EH (cell line): ENCODE data around the gene DGCR2.

Source experiments
- DNase-seq: peaks from one replicate; pipeline ENCODE4 v3.0.0-alpha.2; 2015; ENCODE audit warnings: low read depth

Gene DGCR2

GRCh38 chr22:19146215-19146968, 24.2 kb upstream of the DGCR2 start:
- no peak for DNase-seq

- peak; percentile 34 for DNase-seq
Measured at GRCh38 chr22:19143967-19144400, 21.8 kb upstream of the DGCR2 start.

DNA sequence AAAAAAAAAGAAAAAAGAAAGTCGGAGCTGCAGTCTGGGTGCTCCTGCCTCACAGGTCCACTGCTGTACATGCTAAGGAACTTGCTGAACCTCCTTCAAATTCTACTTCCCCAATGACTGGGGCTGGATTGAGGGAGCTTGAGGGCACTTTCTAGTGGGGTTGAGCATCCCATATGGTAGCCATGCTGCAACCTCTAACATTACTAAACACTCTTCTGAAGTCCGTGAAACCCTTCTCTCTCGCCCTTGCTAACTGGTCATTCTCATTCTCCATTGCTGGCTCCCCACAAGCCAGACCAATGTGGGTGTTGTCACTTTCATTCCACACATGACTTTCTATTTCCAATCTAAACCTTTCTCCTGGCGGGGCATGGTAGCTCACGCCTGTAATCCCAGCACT, 21.0 kb upstream of the DGCR2 start:
- DNase-seq, result no peak

GRCh38 chr22:19142394-19142793, 20.2 kb upstream of the DGCR2 start:
- DNase-seq, result no peak

DNA sequence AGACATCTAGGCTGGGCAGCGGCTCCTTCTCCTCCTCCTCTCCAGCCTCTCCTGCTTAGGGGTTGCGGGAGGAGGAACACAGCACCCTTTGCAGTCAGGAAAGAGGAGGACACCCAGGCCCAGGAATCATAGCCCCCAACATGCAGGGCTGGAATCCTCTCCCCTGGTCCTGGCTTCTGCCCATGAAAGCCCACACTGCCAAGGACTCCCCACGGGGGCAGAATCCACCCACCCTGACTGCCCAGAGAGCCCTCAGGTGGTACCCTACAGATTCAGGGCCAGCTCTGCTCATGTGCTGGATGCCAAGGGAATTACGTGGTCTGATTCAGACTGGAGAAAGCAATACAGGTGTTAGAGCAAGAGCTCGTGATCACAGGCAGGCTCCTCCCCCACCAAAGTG, 17.8 kb upstream of the DGCR2 start:
- no peak for DNase-seq

DNA sequence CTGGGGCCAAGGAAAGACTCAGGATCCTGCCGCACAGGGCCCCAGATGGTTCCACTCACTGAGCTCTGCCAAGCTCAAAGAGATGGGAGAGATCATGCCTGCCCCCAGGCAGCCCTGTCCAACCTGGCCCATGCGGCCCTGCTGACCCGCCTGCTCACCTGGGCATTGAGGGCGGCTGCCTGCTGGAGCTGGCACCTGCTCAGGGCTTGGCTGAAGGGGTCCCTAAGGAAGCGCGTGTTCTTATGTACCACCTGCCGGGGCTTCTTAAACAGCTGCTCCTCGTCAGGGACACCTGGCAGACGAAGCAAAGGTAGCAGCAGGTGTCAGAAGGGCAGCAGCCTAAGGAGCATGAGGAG, 16.8 kb upstream of the DGCR2 start:
- no peak for DNase-seq

GRCh38 chr22:19138217-19139000, 16.2 kb upstream of the DGCR2 start:
- no peak for DNase-seq

GRCh38 chr22:19137384-19138216, 15.4 kb upstream of the DGCR2 start:
- DNase-seq, result no peak

- DNase-seq, result no peak
Measured at GRCh38 chr22:19136915-19137314, 14.7 kb upstream of the DGCR2 start.

- no peak for DNase-seq
Measured at GRCh38 chr22:19134874-19135273, 12.7 kb upstream of the DGCR2 start.

- no peak for DNase-seq
Measured at GRCh38 chr22:19134176-19134831, 12.1 kb upstream of the DGCR2 start.

GRCh38 chr22:19133561-19133960, 11.3 kb upstream of the DGCR2 start:
- DNase-seq, result no peak

GRCh38 chr22:19132693-19133400, 10.6 kb upstream of the DGCR2 start:
- DNase-seq, result no peak

DNA sequence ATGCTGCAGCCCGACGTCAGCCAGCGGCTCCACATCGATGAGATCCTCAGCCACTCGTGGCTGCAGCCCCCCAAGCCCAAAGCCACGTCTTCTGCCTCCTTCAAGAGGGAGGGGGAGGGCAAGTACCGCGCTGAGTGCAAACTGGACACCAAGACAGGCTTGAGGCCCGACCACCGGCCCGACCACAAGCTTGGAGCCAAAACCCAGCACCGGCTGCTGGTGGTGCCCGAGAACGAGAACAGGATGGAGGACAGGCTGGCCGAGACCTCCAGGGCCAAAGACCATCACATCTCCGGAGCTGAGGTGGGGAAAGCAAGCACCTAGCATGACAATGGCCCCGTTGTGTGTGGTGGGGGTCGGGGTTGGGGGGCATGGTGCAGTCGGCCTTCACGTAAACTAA, 9.9 kb upstream of the DGCR2 start:
- DNase-seq, result no peak

DNA sequence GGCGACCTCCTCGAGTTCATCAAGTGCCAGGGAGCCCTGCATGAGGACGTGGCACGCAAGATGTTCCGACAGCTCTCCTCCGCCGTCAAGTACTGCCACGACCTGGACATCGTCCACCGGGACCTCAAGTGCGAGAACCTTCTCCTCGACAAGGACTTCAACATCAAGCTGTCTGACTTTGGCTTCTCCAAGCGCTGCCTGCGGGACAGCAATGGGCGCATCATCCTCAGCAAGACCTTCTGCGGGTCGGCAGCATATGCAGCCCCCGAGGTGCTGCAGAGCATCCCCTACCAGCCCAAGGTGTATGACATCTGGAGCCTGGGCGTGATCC, 9.4 kb upstream of the DGCR2 start:
- DNase-seq, result no peak

DNA sequence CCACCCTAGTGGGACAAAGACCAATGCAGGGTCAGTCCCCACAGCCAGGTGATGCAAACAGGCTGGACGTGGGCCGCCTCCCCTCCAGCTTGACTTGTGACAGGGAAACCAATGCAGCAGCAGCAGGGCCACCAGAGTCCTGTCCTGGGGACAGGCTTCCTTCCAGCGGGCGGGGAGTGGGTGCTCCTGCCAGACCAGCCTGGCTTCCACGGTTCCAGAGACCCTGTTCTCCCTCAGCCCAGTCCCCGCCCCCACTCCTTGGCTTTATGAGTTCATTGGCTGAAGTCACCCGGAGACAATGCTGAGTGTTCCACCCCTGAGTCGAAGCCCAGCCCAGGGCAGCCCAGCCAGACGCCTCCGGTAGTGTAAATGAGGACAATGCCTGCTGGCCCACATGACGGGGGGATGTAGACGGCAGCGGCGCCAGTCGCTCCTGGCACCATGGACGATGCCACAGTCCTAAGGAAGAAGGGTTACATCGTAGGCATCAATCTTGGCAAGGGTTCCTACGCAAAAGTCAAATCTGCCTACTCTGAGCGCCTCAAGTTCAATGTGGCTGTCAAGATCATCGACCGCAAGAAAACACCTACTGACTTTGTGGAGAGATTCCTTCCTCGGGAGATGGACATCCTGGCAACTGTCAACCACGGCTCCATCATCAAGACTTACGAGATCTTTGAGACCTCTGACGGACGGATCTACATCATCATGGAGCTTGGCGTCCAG, 8.9 kb upstream of the DGCR2 start, which contains the start of gene TSSK2:
Gene TSSK2, plus strand, starts transcription at position 350 of the 726 bp plus-strand sequence. Its CDS starts 92 bp downstream, at position 442.
- DNase-seq, result no peak

DNA sequence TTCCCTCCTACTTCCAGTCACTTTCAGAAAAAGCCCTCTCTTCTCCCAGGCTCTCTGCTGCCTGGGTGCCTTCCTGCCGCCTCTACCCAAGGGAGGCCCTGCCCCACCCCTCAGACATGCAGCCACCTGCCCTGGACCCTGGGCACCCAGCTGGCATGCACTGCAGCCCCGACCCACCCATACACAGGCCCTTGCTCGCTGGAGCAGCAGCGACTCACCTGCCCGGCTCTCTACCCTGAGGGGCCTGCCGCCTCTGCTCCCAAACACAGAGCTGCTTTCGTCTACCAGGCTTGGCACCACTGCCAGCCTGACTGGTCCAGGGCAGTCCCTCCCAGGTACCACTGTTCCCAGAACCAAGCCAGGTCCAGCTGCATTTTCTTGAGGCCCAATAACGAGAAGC, 7.7 kb upstream of the DGCR2 start:
- no peak for DNase-seq

GRCh38 chr22:19128946-19129727, 6.9 kb upstream of the DGCR2 start:
- no peak for DNase-seq

DNA sequence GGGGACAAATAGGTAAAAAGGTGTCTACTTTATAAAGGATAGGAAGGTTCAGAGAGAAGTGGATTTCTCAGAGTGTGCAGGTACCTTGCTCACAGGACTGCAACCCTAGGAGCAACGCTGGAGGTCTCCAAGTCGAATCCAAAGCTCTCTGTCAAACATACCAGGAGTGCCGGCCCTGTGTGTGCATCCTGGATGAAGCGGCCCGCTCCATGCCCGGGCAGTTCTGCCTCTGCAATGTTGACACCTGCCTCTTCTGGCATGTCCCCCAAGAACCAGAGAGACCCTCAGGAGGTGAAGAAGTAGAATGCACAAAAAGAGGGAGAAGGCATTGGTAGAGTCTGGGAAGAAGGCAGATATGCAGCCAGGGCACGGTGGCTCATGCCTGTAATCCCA, 5.8 kb upstream of the DGCR2 start:
- DNase-seq, result no peak
